ENCODE measurements around the gene TM7SF3.

TM7SF3 gene

GRCh38 chr12:27014859-27015729 lies 910 bp upstream of the TM7SF3 start:
- no peak for DNase-seq

- peak in 1 of 2 experiments; percentile 42 for DNase-seq
Observed at GRCh38 chr12:27013611-27014084, 536 bp downstream of the TM7SF3 start.

GRCh38 chr12:27012982-27013255 lies 1.3 kb downstream of the TM7SF3 start:
- no peak for DNase-seq

GRCh38 chr12:27012239-27012981 lies 1.8 kb downstream of the TM7SF3 start:
- no peak for DNase-seq

GRCh38 chr12:27009881-27010301 lies 4.3 kb downstream of the TM7SF3 start:
- DNase-seq = no peak

- no peak for DNase-seq
Observed at GRCh38 chr12:27008081-27008480, 6.1 kb downstream of the TM7SF3 start.

GRCh38 chr12:27006797-27007467 lies 7.3 kb downstream of the TM7SF3 start:
- DNase-seq = no peak

GRCh38 chr12:27005495-27005894 lies 8.7 kb downstream of the TM7SF3 start:
- no peak for DNase-seq

- no peak for DNase-seq
Observed at GRCh38 chr12:27003421-27004381, 10.5 kb downstream of the TM7SF3 start.

- no peak for DNase-seq
Observed at GRCh38 chr12:27002141-27002540, 12.0 kb downstream of the TM7SF3 start.

GRCh38 chr12:27001663-27002062 lies 12.5 kb downstream of the TM7SF3 start:
- DNase-seq = no peak

- DNase-seq = no peak
Observed at GRCh38 chr12:27000961-27001360, 13.2 kb downstream of the TM7SF3 start.

- DNase-seq = no peak
Observed at GRCh38 chr12:26997003-26997402, 17.2 kb downstream of the TM7SF3 start.

GRCh38 chr12:26995706-26996105 lies 18.5 kb downstream of the TM7SF3 start:
- DNase-seq = no peak

GRCh38 chr12:26994109-26994508 lies 20.1 kb downstream of the TM7SF3 start:
- DNase-seq = no peak

- no peak for DNase-seq
Observed at GRCh38 chr12:26991826-26992225, 22.4 kb downstream of the TM7SF3 start.

GRCh38 chr12:26989873-26990272 lies 24.3 kb downstream of the TM7SF3 start:
- DNase-seq = no peak

GRCh38 chr12:26988703-26989102 lies 25.5 kb downstream of the TM7SF3 start:
- DNase-seq = no peak

GRCh38 chr12:26987634-26988424 lies 26.4 kb downstream of the TM7SF3 start:
- no peak for DNase-seq

GRCh38 chr12:26982866-26983265 lies 31.3 kb downstream of the TM7SF3 start:
- DNase-seq = no peak

- no peak for DNase-seq
Observed at GRCh38 chr12:26979733-26980132, 34.5 kb downstream of the TM7SF3 start.

- no peak for DNase-seq
Observed at GRCh38 chr12:26978801-26979200, 35.4 kb downstream of the TM7SF3 start.

All from NCI-H187 (cell line).